K562 (cell line): ENCODE results near the gene AGFG1. TPM values are rescaled to one million over a fixed set of nuclear protein-coding genes. Genes with fewer than 3 reads are reported as not detected.

Source experiments
- ATAC-seq: fragments of 200-7000 bp; cut with Tn5 transposase; 3 replicates; pipeline ENCODE4 v1.9.1; 2020; ENCODE audit warnings: moderate library complexity
- BruUV-seq: library from RNA; stranded (reverse); fragments of 400-500 nt; replicated peaks from 2 replicates; lab custom pipeline; 2021; lab: Mats Ljungman, UMichigan
- CTCF ChIA-PET: fragments of 300-600 bp; formaldehyde crosslinking; extraction: SDS; loops from one replicate; lab custom pipeline; 2021; ENCODE audit warnings: low intra/inter-chr PET ratio; lab: Yijun Ruan, JAX
- POLR2A ChIA-PET: fragments of 300-600, 350-650 bp; sonication (Branson Sonifier 250); formaldehyde crosslinking; extraction: SDS; loops from one replicate; lab custom pipeline; 2021; ENCODE audit warnings: antibody characterized with exemption, inconsistent platforms; lab: Yijun Ruan, JAX
- DNase-seq, 4 experiments: peaks; one replicate each; pipeline versions ENCODE4 v3.0.0 to v3.0.0-alpha.2; 2011 to 2018; ENCODE audit warnings: low spot score in 3 of 4, mixed read lengths in 3 of 4; ENCODE audit errors: extremely low read depth in 1 of 4
- FAIRE-seq: peaks from 2 replicates; lab custom pipeline; 2011; peaks lifted over from hg19 to GRCh38; lab: Jason Lieb, UNC
- H2AFZ ChIP-seq: 2 replicates; pipeline ENCODE4 v1.6.0; 2011; ENCODE audit warnings: low read depth, low read length, control low read depth, inconsistent platforms
- H3K27ac ChIP-seq: fragments of 200-600 bp; 3 replicates; pipeline ENCODE4 v1.8.0; 2011; ENCODE audit warnings: low read depth, mild to moderate bottlenecking, control low read depth, inconsistent platforms, low read length, moderate library complexity, mixed read lengths; ENCODE audit errors: extremely low read depth
- H3K27me3 ChIP-seq, 2 experiments: fragments of 300-600 bp in 1 of 2; 2 replicates in 1 of 2; 3 replicates in 1 of 2; pipeline versions ENCODE4 v1.6.0 to v1.8.0; 2011; ENCODE audit warnings: inconsistent platforms in 2 of 2, low read length in 2 of 2, mild to moderate bottlenecking in 1 of 2, mixed read lengths in 1 of 2, moderate library complexity in 1 of 2; ENCODE audit not compliant: control insufficient read depth in 2 of 2, insufficient read depth in 2 of 2
- H3K36me3 ChIP-seq: fragments of 300-600 bp; 3 replicates; pipeline ENCODE4 v1.8.0; 2011; ENCODE audit warnings: mild to moderate bottlenecking, low read length, inconsistent platforms; ENCODE audit not compliant: control insufficient read depth, insufficient read depth
- H3K4me1 ChIP-seq, 2 experiments: fragments of 200-600 bp in 1 of 2; replicated peaks in 1 of 2; 2 replicates in 1 of 2; 3 replicates in 1 of 2; pipeline versions ENCODE4 v1.5.1 to v1.8.0; 2011; ENCODE audit warnings: inconsistent platforms in 2 of 2, low read length in 2 of 2, mild to moderate bottlenecking in 1 of 2, mixed read lengths in 1 of 2, moderate library complexity in 1 of 2; ENCODE audit not compliant: control insufficient read depth in 2 of 2, insufficient read depth in 2 of 2
- H3K4me2 ChIP-seq: 2 replicates; pipeline ENCODE4 v1.6.1; 2011; ENCODE audit warnings: low read length, control low read depth, inconsistent platforms, mixed read lengths; ENCODE audit not compliant: insufficient read depth
- H3K4me3 ChIP-seq: fragments of 200-600 bp; sonication (generic), shearing (Covaris generic); 2 replicates; pipeline ENCODE4 v1.5.1; 2016; ENCODE audit warnings: control low read depth, inconsistent platforms
- H3K79me2 ChIP-seq: fragments of 200-600 bp; 3 replicates; pipeline ENCODE4 v1.8.0; 2011; ENCODE audit warnings: low read length, inconsistent platforms; ENCODE audit not compliant: control insufficient read depth, insufficient read depth
- H3K9ac ChIP-seq, 2 experiments: 2 replicates each; pipeline versions ENCODE4 v1.6.0 to v1.6.1; 2011; ENCODE audit warnings: low read depth in 2 of 2, low read length in 2 of 2, control low read depth in 1 of 2, inconsistent platforms in 1 of 2, mild to moderate bottlenecking in 1 of 2, mixed read lengths in 1 of 2; ENCODE audit not compliant: insufficient read depth in 1 of 2
- H3K9me1 ChIP-seq: one replicate; pipeline ENCODE4 v1.6.0; 2011; ENCODE audit warnings: inconsistent platforms, mild to moderate bottlenecking, low read length, moderate library complexity; ENCODE audit not compliant: control insufficient read depth, insufficient read depth
- H3K9me3 ChIP-seq: replicated peaks from 2 replicates; pipeline ENCODE4 v1.5.1; 2011; ENCODE audit warnings: low read depth, low read length, inconsistent platforms; ENCODE audit not compliant: control insufficient read depth, insufficient read depth
- H4K20me1 ChIP-seq: replicated peaks from 2 replicates; pipeline ENCODE4 v1.6.1; 2011; ENCODE audit warnings: low read length, inconsistent platforms, mixed read lengths; ENCODE audit not compliant: control insufficient read depth, insufficient read depth
- ARNT ChIP-seq, 2 experiments: fragments of 450-650 bp; IDR thresholded peaks; 2 replicates each; pipeline ENCODE4 v1.6.1; 2016; ENCODE audit warnings: mild to moderate bottlenecking in 1 of 2
- CHCHD3 ChIP-seq: fragments of 250-450 bp; sonication (Bioruptor Pico); IDR thresholded peaks from 2 replicates; pipeline ENCODE4 v2.1.2; 2022; ENCODE audit warnings: mild to moderate bottlenecking
- HOXB6 ChIP-seq: fragments of 250-450 bp; sonication (Bioruptor Pico); IDR thresholded peaks from 2 replicates; pipeline ENCODE4 v1.5.1; 2022; ENCODE audit warnings: mild to moderate bottlenecking, borderline replicate concordance
- KLF10 ChIP-seq: fragments of 250-450 bp; sonication (Bioruptor Pico); IDR thresholded peaks from 2 replicates; pipeline ENCODE4 v1.6.1; 2021; ENCODE audit warnings: matching md5 sums
- NFE2 ChIP-seq: IDR thresholded peaks from 2 replicates; pipeline ENCODE4 v1.6.1; 2014; ENCODE audit warnings: antibody characterized with exemption, low read depth
- RCOR1 ChIP-seq, 2 experiments: IDR thresholded peaks; 2 replicates each; pipeline ENCODE4 v1.6.1; 2012; ENCODE audit warnings: low read depth in 2 of 2, low read length in 2 of 2, borderline replicate concordance in 1 of 2, improper control_type of control experiment in 1 of 2
- ZFP36 ChIP-seq: fragments of 150-350 bp; IDR thresholded peaks from 2 replicates; pipeline ENCODE4 v1.6.1; 2018; ENCODE audit warnings: low read length, low read depth; ENCODE audit not compliant: partially characterized antibody
- ZHX1 ChIP-seq: fragments of 150-350 bp; conservative IDR thresholded peaks from 2 replicates; pipeline ENCODE4 v1.6.1; 2014; ENCODE audit warnings: low read length
- ZNF174 ChIP-seq: fragments of 250-450 bp; sonication (Bioruptor Pico); IDR thresholded peaks from 2 replicates; pipeline ENCODE4 v1.4.0; 2020; ENCODE audit warnings: mild to moderate bottlenecking
- ZNF398 ChIP-seq: fragments of 250-450 bp; sonication (Bioruptor Pico); IDR thresholded peaks from 2 replicates; pipeline ENCODE4 v1.8.0; 2021; ENCODE audit warnings: moderate library complexity, mild to moderate bottlenecking, inconsistent platforms
- ZNF407 ChIP-seq: fragments of 450-650 bp; IDR thresholded peaks from 2 replicates; pipeline ENCODE4 v1.6.1; 2016; ENCODE audit warnings: low read depth
- WGBS: fragments of 100-300 bp; shearing (Covaris generic); methylation state at CpG from one replicate; pipeline ENCODE4 v1.1.6; 2016; ENCODE audit warnings: low coverage, mixed read lengths; ENCODE audit not compliant: insufficient coverage; ENCODE audit errors: missing lambda C conversion rate; 5-methylcytosine and 5-hydroxymethylcytosine counted together
- in situ Hi-C: fragments of 300-500 bp; cut with MboI; formaldehyde crosslinking; loops from 4 replicates; pipeline ENCODE4 v1.15.0; 2018; ENCODE audit warnings: inconsistent platforms, mixed read lengths
- intact Hi-C: fragments of 100-400 bp; cut with micrococcal nuclease; formaldehyde crosslinking; loops from 2 replicates; pipeline ENCODE4 v1.14.2; 2022
- polyA plus RNA-seq, 8 experiments: library from polyadenylated mRNA; depleted of rRNA in 4 of 8; stranded (reverse) in 5 of 8; unstranded in 3 of 8; fragments of >200 nt; fragmentation: Nextera tagmentation in 2 of 8; fragmentation: Illumina TruSeq in 1 of 8; extraction: Ambion mirVana in 2 of 8; extraction: Trizol in 1 of 8; gene quantifications; 2 replicates each; pipeline versions ENCODE4 v1.2.1 to v1.2.3, GENCODE V29; 2011 to 2014; ENCODE audit warnings: inconsistent platforms in 1 of 8, missing spikeins in 1 of 8
- total RNA-seq, 7 experiments: library from RNA; depleted of rRNA in 6 of 7; stranded (reverse); fragments of >200 nt in 6 of 7; fragmentation: Illumina TruSeq in 2 of 7; extraction: Trizol in 2 of 7; gene quantifications; 2 replicates each; pipeline versions ENCODE4 v1.2.1 to v1.2.3, GENCODE V29; 2011 to 2021; ENCODE audit warnings: low replicate concordance in 1 of 7

The AGFG1 gene
- total and polyA plus RNA-seq, 9 of the 15 experiments (the other 6 are each of a cell fraction or from before 2014, with no cell fraction given) = 11.2 to 97.5 (median 36.0) TPM

- in situ Hi-C loops = no loop called here
- POLR2A ChIA-PET = no interaction called here
- Histone ChIP-seq H3K4me2 (no peak overlapping the region), H3K9me1 (no peaks in the 10 kb centered on the region), H3K9me3 (no peaks in the 10 kb centered on the region), H3K36me3 (peaks cover 64% of the 10 kb centered on the region), H3K27ac (no peak overlapping the region), H2AFZ (no peak overlapping the region), H3K4me3 (no peak overlapping the region), H3K79me2 (peaks cover 9% of the 10 kb centered on the region; the same call in 1 of the 3 replicates), H4K20me1 (no peaks in the 10 kb centered on the region), H3K9ac (no peak overlapping the region), H3K27me3 (no peaks in the 10 kb centered on the region), H3K4me1 (no peaks in the 10 kb centered on the region)
- ATAC-seq (no peak), FAIRE-seq (no peak), DNase-seq (no peak)
- 96% methylated on average over 2 of the region's 2 CpGs for WGBS
- BruUV-seq = no TSS peak
- CTCF ChIA-PET = no interaction called here
- intact Hi-C loops = no loop called here
- TF ChIP-seq ZHX1 = no peak
- TF ChIP-seq NFE2 = no peak
- no peak for TF ChIP-seq KLF10
- TF ChIP-seq ZNF398 (CRISPR knock-in tag) = no peak
- no peak for TF ChIP-seq ARNT (IDR thresholded peaks at IDR 0.05)
- no peak for TF ChIP-seq ZNF407
- no peak for TF ChIP-seq HOXB6 (CRISPR knock-in tag)
- no peak for TF ChIP-seq ZFP36
- no peak for TF ChIP-seq RCOR1 (IDR thresholded peaks at IDR 0.05; ENCODE audit: borderline replicate concordance in 1 of 2, low read depth in 2 of 2, low read length in 2 of 2)
- no peak for TF ChIP-seq CHCHD3 (CRISPR knock-in tag)
- no peak for TF ChIP-seq ZNF174
Observed at GRCh38 chr2:227527351-227527750, 55.4 kb downstream of the AGFG1 start.
